ENCODE data around the gene SPTBN4. TPM values are rescaled to one million over a fixed set of nuclear protein-coding genes. Genes with fewer than 3 reads are reported as not detected.

Gene SPTBN4
- total and polyA plus RNA-seq, 2 donors (not counting 1 experiment from before 2014, with no cell fraction given) = 0.03 to 0.67 TPM

- Histone ChIP-seq H3K4me2 (replicated peaks; ENCODE audit: low read depth, low read length, poor library complexity, severe bottlenecking) (no peak overlapping the region), H3K4me3 (ENCODE audit: control extremely low read depth in 1 of 5, extremely low read depth in 1 of 5, insufficient read depth in 1 of 5, low read depth in 2 of 5, low read length in 4 of 5) (no peak overlapping the region), H3K27me3 (replicated peaks in 1 of 4; ENCODE audit: control extremely low read depth in 1 of 4, control insufficient read depth in 3 of 4, insufficient read depth in 4 of 4, low read length in 3 of 4) (peaks cover 0 to 18% (median 2%) of the 10 kb centered on the region in 4 experiments), H3K36me3 (replicated peaks in 1 of 2; ENCODE audit: control extremely low read depth in 1 of 2, control insufficient read depth in 1 of 2, extremely low read depth in 1 of 2, insufficient read depth in 2 of 2, low read length in 1 of 2) (no peaks in the 10 kb centered on the region), H3K79me2 (ENCODE audit: control insufficient read depth, insufficient read depth, low read length) (no peaks in the 10 kb centered on the region), H4K20me1 (ENCODE audit: control insufficient read depth, insufficient read depth, low read length, poor library complexity, severe bottlenecking) (no peaks in the 10 kb centered on the region), H3K4me1 (ENCODE audit: control insufficient read depth in 2 of 2, insufficient read depth in 2 of 2, low read length in 2 of 2) (no peaks in the 10 kb centered on the region), H2AFZ (ENCODE audit: insufficient read depth, low read depth, low read length, poor library complexity, severe bottlenecking) (no peak overlapping the region), H3K9me3 (ENCODE audit: control extremely low read depth in 1 of 3, control insufficient read depth in 2 of 3, insufficient read depth in 1 of 3, low read length in 2 of 3) (peaks cover 0 to 4% (median 0%) of the 10 kb centered on the region in 3 donors), H3K27ac (ENCODE audit: low read length in 2 of 2) (no peak overlapping the region), H3K9ac (ENCODE audit: low read length) (no peak overlapping the region)
- no peak for TF ChIP-seq EZH2 (IDR thresholded peaks at IDR 0.05; ENCODE audit: borderline replicate concordance, insufficient read depth, low read depth, low read length, poor library complexity, severe bottlenecking)
- no peak for TF ChIP-seq CTCF (IDR thresholded peaks at IDR 0.05)
- Mint-ChIP-seq H3K4me1 (no peaks in the 10 kb centered on the region), H3K9me3 (ENCODE audit: insufficient read depth) (no peaks in the 10 kb centered on the region), H3K27me3 (peaks cover 32% of the 10 kb centered on the region), H3K4me3 (no peak overlapping the region), H3K27ac (no peak overlapping the region)
- ChIA-PET POLR2A (no interaction called here), CTCF (no interaction called here)
- intact Hi-C loops (cut with micrococcal nuclease) = no loop called here
- ATAC-seq (ENCODE audit: low read depth) = no peak
- WGBS (ENCODE audit: insufficient coverage) = 64% methylated on average over 6 of the region's 6 CpGs
- DNase-seq = no peak
Observed at GRCh38 chr19:40502647-40503319, 36.0 kb downstream of the SPTBN4 start.

GRCh38 chr19:40503320-40503695 is 36.5 kb downstream of the SPTBN4 start:
- H3K27ac ChIP-seq (ENCODE audit: low read length in 2 of 2) = no peak overlapping the region
- ChIA-PET POLR2A (no interaction called here), CTCF (no interaction called here)
- no peak overlapping the region for H3K4me3 ChIP-seq (ENCODE audit: control extremely low read depth in 1 of 5, extremely low read depth in 1 of 5, insufficient read depth in 1 of 5, low read depth in 2 of 5, low read length in 4 of 5)
- Mint-ChIP-seq H3K4me1 (no peaks in the 10 kb centered on the region), H3K27ac (no peak overlapping the region), H3K9me3 (ENCODE audit: insufficient read depth) (no peaks in the 10 kb centered on the region), H3K4me3 (no peak overlapping the region), H3K27me3 (peaks cover 32% of the 10 kb centered on the region)
- 78% methylated on average over 1 of the region's 1 CpG for WGBS (ENCODE audit: insufficient coverage)
- peaks cover 0 to 23% (median 2%) of the 10 kb centered on the region in 4 experiments for H3K27me3 ChIP-seq (replicated peaks in 1 of 4; ENCODE audit: control extremely low read depth in 1 of 4, control insufficient read depth in 3 of 4, insufficient read depth in 4 of 4, low read length in 3 of 4)
- no peaks in the 10 kb centered on the region for H3K36me3 ChIP-seq (replicated peaks in 1 of 2; ENCODE audit: control extremely low read depth in 1 of 2, control insufficient read depth in 1 of 2, extremely low read depth in 1 of 2, insufficient read depth in 2 of 2, low read length in 1 of 2)
- no peak for TF ChIP-seq EZH2 (IDR thresholded peaks at IDR 0.05; ENCODE audit: borderline replicate concordance, insufficient read depth, low read depth, low read length, poor library complexity, severe bottlenecking)
- TF ChIP-seq CTCF (IDR thresholded peaks at IDR 0.05) = no peak
- intact Hi-C loops (cut with micrococcal nuclease) = no loop called here
- peaks cover 0 to 4% (median 0%) of the 10 kb centered on the region in 3 donors for H3K9me3 ChIP-seq (ENCODE audit: control extremely low read depth in 1 of 3, control insufficient read depth in 2 of 3, insufficient read depth in 1 of 3, low read length in 2 of 3)
- H3K79me2 ChIP-seq (ENCODE audit: control insufficient read depth, insufficient read depth, low read length) = no peaks in the 10 kb centered on the region
- no peak overlapping the region for H3K4me2 ChIP-seq (replicated peaks; ENCODE audit: low read depth, low read length, poor library complexity, severe bottlenecking)
- H3K4me1 ChIP-seq (ENCODE audit: control insufficient read depth in 2 of 2, insufficient read depth in 2 of 2, low read length in 2 of 2) = no peaks in the 10 kb centered on the region
- no peak overlapping the region for H3K9ac ChIP-seq (ENCODE audit: low read length)
- no peak overlapping the region for H2AFZ ChIP-seq (ENCODE audit: insufficient read depth, low read depth, low read length, poor library complexity, severe bottlenecking)
- DNase-seq = no peak
- no peaks in the 10 kb centered on the region for H4K20me1 ChIP-seq (ENCODE audit: control insufficient read depth, insufficient read depth, low read length, poor library complexity, severe bottlenecking)
- no peak for ATAC-seq (ENCODE audit: low read depth)

All from B cell (primary cell).